ENCODE measurements around the gene PRDM9.

The PRDM9 gene

GRCh38 chr5:23507278-23507685 lies at the start of gene PRDM9:
Gene PRDM9, plus strand, starts transcription at chr5:23507609. Its CDS starts 1,425 bp downstream, at chr5:23509034.
- TF ChIP-seq CTCF (IDR thresholded peaks at IDR 0.05; ENCODE audit: borderline replicate concordance, control extremely low read depth, extremely low read depth, insufficient read depth, missing control alignments): no peak
- peak; percentile 21 for DNase-seq (ENCODE audit: low spot score)
- in situ Hi-C loops (cut with MboI; ENCODE audit: low sequenced_read_pairs, unreplicated experiment): no loop called here

GRCh38 chr5:23457780-23458179 lies 49.6 kb upstream of the PRDM9 start:
- no peak for DNase-seq (ENCODE audit: low spot score)

GRCh38 chr5:23459214-23459613 lies 48.2 kb upstream of the PRDM9 start:
- DNase-seq (ENCODE audit: low spot score): no peak
- TF ChIP-seq CTCF (IDR thresholded peaks at IDR 0.05; ENCODE audit: borderline replicate concordance, control extremely low read depth, extremely low read depth, insufficient read depth, missing control alignments): no peak
- in situ Hi-C loops (cut with MboI; ENCODE audit: low sequenced_read_pairs, unreplicated experiment): no loop called here

More at GRCh38 chr5:23457780-23458179, 49.6 kb upstream of the PRDM9 start:
- TF ChIP-seq CTCF (IDR thresholded peaks at IDR 0.05; ENCODE audit: borderline replicate concordance, control extremely low read depth, extremely low read depth, insufficient read depth, missing control alignments): no peak
- in situ Hi-C loops (cut with MboI; ENCODE audit: low sequenced_read_pairs, unreplicated experiment): no loop called here

GRCh38 chr5:23461576-23461975 lies 45.8 kb upstream of the PRDM9 start:
- in situ Hi-C loops (cut with MboI; ENCODE audit: low sequenced_read_pairs, unreplicated experiment): no loop called here
- no peak for DNase-seq (ENCODE audit: low spot score)
- TF ChIP-seq CTCF (IDR thresholded peaks at IDR 0.05; ENCODE audit: borderline replicate concordance, control extremely low read depth, extremely low read depth, insufficient read depth, missing control alignments): no peak

GRCh38 chr5:23466401-23466912 lies 41.0 kb upstream of the PRDM9 start:
- in situ Hi-C loops (cut with MboI; ENCODE audit: low sequenced_read_pairs, unreplicated experiment): no loop called here
- no peak for DNase-seq (ENCODE audit: low spot score)
- no peak for TF ChIP-seq CTCF (IDR thresholded peaks at IDR 0.05; ENCODE audit: borderline replicate concordance, control extremely low read depth, extremely low read depth, insufficient read depth, missing control alignments)

- in situ Hi-C loops (cut with MboI; ENCODE audit: low sequenced_read_pairs, unreplicated experiment): no loop called here
- DNase-seq (ENCODE audit: low spot score): no peak
- no peak for TF ChIP-seq CTCF (IDR thresholded peaks at IDR 0.05; ENCODE audit: borderline replicate concordance, control extremely low read depth, extremely low read depth, insufficient read depth, missing control alignments)
Measured at GRCh38 chr5:23468658-23469057, 38.8 kb upstream of the PRDM9 start.
